ENCODE measurements around the gene IFT88.

DNA sequence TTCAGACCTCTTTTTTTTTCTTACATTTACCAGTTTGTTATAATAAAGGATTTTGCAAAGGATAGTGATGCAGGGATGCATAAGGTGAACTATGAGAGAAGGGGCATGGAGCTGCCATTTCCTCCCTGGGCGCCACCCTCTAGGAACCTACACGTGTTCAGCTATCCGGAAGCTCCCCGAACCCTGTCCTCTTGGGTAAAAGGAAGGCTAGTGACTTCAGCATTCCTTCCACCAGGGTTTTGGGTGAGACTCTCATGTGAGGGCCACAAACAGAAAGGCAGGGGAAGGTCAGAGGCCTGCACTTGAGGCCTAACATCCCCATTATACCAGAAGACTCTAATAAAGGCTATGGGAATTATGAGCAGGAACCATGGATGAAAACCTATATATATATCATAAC, 57.3 kb downstream of the IFT88 start:
- TF ChIP-seq POLR2AphosphoS5 (IDR thresholded peaks at IDR 0.05; ENCODE audit: borderline replicate concordance, low read depth, low read length) (no peak), EZH2 (IDR thresholded peaks at IDR 0.05) (no peak)

Data from SK-N-MC (cell line).